Pons (tissue), 1 donor: ENCODE results near the gene F7.

ENCODE experiments used
- DNase-seq: peaks from one replicate; pipeline ENCODE4 v3.0.0-alpha.2; 2016; ENCODE audit warnings: low spot score

The F7 gene

GRCh38 chr13:113138792-113139551 lies 33.4 kb downstream of the F7 start:
- DNase-seq, result no peak

DNA sequence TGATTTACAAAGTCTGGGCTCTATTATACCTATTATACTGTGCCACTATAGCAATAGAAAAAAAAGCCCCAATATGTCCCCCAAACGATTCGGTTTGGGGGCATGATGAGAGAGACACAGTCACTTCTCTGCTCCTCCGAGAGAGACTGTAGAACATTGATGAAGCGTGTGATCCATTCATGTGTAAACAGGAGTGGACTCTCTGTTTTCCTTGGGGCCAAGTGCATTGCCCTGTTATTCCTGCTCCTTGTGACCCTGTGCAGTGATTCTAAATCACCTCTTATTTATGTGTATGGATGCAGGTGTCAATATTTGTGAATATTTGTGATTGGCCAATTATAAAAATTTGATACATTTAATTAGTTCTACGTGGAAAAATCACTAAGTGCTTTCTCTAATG lies 34.0 kb downstream of the F7 start:
- no peak for DNase-seq

GRCh38 chr13:113140677-113141600 lies 35.3 kb downstream of the F7 start:
- DNase-seq, result no peak

DNA sequence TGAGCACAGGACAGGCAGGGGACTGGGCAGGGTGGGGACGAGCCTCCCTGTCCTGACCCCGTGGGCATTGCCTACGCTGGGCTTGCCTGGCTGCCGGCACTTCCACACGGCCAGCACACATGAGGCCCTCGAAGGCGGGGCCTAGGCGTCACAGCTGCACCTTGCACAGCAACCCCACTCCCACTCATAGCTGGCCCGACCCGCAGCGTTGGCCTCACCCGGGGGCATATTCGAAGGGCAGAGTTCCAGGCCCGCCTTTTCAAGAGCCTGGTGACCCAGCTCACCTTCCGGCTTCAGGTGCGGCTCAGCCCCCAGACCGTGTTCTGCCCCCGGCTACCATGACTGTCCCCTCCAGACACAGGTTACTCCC lies 36.0 kb downstream of the F7 start:
- no peak for DNase-seq

DNA sequence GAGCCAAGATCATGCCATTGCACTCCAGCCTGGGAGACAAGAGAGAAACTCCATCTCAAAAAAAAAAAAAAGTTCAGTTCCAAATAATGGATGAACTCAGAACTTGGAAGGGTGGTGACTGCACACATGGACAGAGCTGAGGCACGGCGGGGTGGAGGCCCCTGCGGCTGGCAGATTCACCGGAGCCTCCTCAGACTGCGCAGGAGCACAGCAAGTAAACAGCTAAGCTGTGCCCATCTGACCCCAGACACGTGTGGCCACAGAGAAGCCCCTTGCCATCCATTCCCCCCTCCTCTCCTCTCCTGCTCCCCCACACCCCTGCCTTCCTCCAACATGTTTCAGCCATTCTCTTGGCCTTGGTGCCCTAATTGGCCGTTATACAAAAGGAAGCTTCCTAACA lies 37.3 kb downstream of the F7 start:
- no peak for DNase-seq

- no peak for DNase-seq
Observed at GRCh38 chr13:113143466-113144254, 38.1 kb downstream of the F7 start.

- no peak for DNase-seq
Observed at GRCh38 chr13:113144255-113144629, 38.7 kb downstream of the F7 start.

- no peak for DNase-seq
Observed at GRCh38 chr13:113145496-113145895, 39.9 kb downstream of the F7 start.

DNA sequence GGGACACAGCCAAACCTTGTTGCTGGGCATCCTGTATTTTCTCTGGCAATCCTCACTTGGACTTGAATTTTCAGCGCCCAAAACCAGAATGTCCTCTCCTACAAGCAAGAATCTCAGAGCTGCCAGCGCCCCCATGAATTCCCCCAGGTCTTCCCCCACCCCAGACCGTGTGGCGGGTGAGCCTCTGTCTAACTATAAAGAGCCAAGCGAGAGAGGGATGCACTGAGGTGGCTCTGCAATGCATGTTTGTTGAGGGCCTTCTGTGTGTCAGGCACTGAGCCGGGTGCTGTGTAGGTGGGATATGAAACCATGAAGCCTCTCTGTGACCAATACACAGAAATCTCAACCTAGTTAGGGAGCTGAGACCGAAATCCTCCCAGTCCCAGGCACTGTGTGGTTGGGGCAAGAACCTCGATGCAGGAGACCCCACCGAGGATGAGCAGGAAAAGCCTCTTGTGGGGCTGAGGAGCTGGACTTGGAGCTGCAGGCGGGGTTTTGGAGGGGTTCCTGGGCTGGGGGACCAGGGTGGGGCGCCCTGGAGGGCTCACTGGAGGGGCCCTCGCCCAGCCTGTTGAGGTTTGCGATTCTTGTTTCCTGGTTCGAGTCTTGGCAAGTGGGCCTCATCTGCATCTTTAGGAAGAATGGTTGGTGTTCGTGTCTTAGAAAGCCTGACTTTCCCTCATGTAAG lies 40.5 kb downstream of the F7 start:
- no peak for DNase-seq

GRCh38 chr13:113146750-113147149 lies 41.2 kb downstream of the F7 start:
- no peak for DNase-seq

DNA sequence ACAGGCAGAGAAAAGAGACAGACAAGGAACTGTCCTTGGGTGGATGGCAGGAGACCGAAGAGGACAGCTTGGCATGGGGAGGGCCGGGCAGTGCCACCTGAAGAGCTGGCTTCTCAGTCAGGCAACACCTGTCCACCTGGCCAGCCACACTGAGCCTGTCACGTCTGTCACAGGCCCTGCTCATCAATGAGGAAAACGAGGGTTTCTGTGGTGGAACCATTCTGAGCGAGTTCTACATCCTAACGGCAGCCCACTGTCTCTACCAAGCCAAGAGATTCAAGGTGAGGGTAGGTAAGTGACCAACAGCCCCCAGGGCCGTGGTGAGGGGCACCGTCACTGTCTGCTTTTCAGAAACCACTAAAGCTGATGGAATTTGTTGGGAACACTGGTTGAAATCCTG lies 41.6 kb downstream of the F7 start:
- no peak for DNase-seq

DNA sequence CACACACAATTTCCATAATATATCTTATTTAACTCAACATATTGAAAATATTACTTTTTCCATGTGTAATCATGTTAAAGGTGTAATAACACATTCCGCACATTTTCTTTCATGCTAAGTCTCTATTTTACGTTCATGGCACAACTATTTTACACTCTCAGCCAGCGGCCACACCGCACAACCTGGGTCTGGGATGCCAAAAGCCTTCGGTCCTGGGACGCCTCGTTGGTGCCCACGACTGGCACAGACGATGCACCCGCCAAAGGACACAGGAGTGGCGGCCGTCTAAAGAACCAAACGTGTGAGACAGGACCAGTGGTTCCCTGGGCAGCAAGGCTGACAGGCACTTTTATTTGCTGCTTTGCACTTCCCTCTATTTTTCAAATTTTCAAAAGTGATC lies 42.8 kb downstream of the F7 start:
- no peak for DNase-seq

DNA sequence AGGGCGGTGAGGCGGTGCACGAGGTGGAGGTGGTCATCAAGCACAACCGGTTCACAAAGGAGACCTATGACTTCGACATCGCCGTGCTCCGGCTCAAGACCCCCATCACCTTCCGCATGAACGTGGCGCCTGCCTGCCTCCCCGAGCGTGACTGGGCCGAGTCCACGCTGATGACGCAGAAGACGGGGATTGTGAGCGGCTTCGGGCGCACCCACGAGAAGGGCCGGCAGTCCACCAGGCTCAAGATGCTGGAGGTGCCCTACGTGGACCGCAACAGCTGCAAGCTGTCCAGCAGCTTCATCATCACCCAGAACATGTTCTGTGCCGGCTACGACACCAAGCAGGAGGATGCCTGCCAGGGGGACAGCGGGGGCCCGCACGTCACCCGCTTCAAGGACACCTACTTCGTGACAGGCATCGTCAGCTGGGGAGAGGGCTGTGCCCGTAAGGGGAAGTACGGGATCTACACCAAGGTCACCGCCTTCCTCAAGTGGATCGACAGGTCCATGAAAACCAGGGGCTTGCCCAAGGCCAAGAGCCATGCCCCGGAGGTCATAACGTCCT lies 43.4 kb downstream of the F7 start:
- DNase-seq, result no peak

- no peak for DNase-seq
Observed at GRCh38 chr13:113149711-113150549, 44.3 kb downstream of the F7 start.

GRCh38 chr13:113150550-113151365 lies 45.2 kb downstream of the F7 start:
- DNase-seq, result no peak

DNA sequence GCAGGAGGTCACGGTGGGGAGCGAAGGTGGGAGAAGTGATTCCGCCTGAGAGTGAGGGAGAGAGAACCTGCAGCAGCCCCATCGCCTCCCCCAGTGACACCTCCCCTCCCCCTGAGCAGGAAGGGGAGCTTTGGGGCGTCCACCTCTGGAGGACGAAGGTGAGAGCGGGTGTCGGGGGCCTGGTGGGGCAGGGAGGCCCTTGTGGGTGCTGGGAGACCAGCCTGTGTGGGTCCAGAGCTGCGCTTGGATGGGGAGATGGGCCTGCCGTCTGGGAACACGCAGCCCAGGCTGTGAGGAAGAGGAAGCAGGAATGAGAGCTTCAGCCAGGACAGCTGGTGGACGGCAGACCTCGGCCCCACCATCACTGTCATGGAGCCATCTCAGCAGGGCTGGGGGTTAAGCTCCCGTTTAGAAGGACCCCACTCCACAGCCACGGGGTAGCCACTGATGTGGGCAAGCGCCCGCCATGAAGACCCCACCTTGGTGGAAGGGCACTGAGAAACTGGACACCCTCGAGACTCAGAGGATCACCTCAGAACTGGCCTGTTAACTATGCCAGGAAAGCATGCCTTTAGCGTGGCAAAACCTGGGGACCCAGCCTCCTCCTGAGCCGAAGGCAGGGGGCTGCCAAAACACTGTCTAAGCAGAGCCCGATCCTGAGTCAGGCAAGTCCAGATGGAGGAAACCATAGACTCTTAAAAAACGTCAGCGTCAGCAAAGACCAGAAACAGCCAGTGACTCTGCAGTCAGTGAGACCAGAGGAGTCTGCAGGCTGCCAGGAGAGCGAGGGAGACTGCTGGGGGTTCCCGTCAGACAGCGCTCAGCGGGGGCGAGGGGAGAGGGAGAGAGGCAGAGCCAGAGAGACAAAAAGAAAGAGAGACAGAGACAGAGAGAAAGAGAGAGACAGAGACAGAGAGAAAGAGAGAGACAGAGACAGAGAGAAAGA lies 46.4 kb downstream of the F7 start:
- DNase-seq, result peak; percentile 45

GRCh38 chr13:113152691-113152983 lies 47.0 kb downstream of the F7 start:
- DNase-seq, result no peak

- DNase-seq, result peak; percentile 15
Observed at GRCh38 chr13:113152984-113153809, 47.6 kb downstream of the F7 start.
